Dermis microvascular lymphatic vessel endothelial cell (primary cell): ENCODE measurements around the gene SKP2. TPM values are rescaled to one million over a fixed set of nuclear protein-coding genes. Genes with fewer than 3 reads are reported as not detected.
"Not testable (repeated sequence)": the region's sequence is repeated elsewhere in the genome, so short reads cannot be mapped to it uniquely, and the experiment has no call there.

ENCODE experiments used
- DNase-seq, 2 donors: peaks; one replicate each; pipeline versions ENCODE4 v3.0.0 to v3.0.0-alpha.2; 2010; ENCODE audit warnings: low read depth in 2 of 2
- total RNA-seq: library from RNA; depleted of rRNA; stranded (reverse); fragments of >200 nt; gene quantifications from 2 replicates; pipeline ENCODE4 v1.2.1, GENCODE V29; 2014

The SKP2 gene
- total RNA-seq, 1 donor from 2014 or later: 22.5 TPM

DNA sequence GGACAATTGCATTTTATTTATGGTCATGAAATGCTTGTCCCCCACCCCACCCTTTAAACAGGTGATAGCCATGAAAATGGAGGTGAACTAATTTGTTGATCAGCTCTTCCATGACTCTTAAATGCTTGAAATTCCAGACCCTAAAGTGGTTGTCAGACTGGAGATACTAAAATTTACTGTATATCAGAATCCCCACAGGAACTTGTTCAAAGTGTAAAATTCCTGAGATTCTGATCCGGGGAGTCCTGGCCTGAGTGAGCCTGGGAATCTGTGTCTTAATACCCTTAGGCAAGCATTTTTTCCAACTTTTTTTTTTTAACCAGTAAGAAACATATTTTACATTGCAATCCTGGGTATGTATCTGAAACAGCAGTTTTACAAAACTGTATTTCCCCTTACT is 4.7 kb downstream of the SKP2 start:
- no peak for DNase-seq

DNA sequence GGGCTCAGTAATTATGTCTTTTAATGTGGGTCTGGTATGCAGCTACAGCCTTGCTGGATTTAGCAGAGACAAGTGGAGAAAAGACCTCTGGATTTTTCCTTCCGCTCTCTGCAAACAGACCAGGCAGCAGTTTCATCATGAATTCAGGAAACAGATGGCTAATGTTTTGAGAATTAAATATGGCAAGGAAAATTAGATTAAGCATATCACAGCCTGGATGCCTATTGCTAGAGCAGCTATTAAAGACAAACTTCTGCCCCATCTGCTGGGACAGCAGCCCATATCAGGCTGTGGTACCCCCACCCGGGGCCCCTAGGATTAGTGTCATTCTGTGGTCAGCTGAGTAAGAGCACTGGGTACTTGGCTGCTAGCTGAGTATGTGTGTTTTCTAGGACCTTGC is 6.2 kb downstream of the SKP2 start:
- peak in 1 of 2 donors; percentile 40 for DNase-seq

- no peak for DNase-seq
Observed at GRCh38 chr5:36160617-36161016, 8.7 kb downstream of the SKP2 start.

DNA sequence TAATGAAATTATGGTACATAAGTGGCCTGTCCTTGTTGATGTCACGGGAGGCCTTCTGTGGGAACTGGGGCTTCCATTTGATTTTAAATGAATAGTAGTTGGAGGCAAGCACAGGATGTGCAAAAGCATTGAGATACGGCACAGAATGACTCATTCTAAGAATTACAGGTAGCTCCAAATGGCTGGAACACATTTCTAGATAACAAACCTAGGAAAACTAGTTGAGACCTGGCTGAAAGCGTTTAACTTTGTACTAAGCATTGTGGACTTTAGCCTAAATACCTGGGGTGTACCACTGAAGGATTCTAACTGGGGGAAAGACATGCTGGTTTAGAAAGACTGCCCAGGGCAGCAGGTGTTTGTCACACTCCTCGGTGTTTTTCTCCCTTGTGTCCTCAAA is 9.4 kb downstream of the SKP2 start:
- DNase-seq: no peak

DNA sequence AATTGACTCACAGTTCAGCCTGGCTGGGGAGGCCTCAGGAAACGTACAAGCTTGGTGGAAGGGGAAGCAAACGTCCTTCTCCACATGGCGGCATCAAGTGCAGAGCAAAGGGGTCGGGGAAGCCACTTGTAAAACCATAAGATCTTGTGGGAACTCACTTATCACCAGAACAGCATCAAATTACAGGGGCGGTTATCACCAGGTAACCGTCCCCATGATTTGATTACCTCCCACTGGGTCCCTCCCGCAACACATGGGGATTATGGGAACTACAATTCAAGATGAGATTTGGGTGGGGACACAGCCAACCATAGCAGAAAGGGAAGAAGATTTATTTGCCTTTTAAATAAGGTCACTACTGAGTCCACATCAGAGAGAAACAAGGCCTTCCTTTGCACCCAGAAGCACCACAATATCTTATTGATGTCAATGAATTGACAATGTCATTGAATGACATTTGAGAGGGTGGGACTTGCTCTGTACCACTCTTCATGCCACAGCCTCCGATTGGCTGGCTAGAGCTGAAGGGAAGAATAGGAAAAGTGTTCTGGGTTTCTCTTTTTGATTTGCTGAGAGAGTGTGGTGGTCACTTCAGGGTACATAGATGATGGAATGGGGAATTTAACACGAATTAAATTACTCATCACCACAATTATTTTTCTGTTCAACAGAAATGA is 11.0 kb downstream of the SKP2 start:
- no peak for DNase-seq

DNA sequence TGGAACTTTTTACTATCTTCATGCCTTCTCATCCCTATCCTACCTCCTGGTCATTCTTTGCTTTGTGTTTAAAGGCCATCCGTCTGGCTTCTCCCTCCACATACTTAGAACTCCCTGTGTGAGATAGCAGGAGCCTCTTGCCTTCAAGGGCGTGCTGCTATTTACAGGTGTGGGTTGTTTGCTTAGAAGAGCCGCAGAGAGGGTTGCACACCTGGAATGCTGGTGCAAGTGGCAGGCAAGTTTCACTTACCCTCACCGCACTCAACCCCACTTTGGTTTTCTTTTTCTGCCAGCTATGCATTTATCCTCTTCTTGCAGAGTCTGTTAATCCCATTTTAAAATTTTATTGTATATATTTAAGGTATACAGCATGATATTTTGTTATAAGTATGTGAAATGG is 12.6 kb downstream of the SKP2 start:
- no peak for DNase-seq

GRCh38 chr5:36168737-36169136 is 16.8 kb downstream of the SKP2 start:
- DNase-seq: no peak

GRCh38 chr5:36170832-36171424 is 19.0 kb downstream of the SKP2 start:
- DNase-seq: no peak

- DNase-seq: no peak
Observed at GRCh38 chr5:36172599-36172998, 20.7 kb downstream of the SKP2 start.

DNA sequence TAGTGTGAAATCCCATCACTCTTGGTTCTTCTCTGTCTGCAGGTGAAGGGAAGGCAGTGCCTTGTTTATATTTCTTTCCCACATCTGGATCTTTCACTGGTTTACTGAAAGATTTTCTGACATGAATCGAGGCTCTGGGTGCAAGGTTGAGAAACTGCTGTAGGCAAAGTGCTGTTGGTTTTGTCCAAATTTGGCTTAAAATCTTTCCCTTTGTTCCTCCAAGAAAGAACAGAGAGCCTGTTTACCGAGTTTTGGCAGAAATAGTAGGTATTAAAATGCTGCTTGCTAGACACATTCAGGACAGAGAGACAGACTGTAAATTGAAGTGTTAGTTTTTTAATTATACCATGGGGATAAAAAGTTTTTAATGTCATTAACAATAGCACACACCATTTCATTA is 21.5 kb downstream of the SKP2 start:
- DNase-seq: no peak

DNA sequence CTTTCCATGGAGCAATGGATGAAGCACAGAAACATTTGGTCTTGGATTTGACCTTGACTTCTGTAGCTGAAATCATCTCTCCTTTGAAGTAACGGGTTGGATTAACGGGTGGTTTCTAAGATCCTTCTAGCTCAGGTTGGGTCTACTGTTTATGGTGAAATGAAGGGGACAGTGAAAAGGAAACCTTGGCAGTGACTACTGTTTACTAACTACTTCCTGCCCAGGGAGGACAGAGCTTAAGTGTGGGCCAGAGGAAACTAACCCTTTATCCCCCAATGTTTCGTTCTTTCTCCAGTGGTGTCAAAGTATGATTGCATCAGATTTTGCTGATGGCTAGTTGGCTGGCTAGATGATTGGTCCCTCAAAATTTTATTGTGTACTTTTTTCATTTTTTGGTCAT is 22.2 kb downstream of the SKP2 start:
- no peak for DNase-seq

DNA sequence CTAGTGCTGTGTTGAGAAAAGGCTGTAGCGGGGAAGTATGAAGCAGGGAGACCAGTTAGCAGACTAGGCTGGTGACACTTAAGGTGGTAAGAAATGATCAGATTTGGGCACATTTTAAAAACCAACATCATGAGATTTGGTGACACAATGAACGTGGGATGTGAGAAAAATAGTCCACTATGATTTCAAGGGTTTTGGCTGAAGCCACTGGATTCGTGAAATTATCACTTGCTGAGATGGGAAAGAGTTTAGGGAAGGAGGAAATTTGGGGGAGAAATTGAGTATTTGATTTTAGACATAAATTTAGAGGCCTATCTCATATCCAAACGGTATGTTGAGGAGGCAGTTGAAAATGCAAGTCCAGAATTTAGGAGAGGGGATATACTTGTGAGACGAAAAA is 23.1 kb downstream of the SKP2 start:
- DNase-seq: no peak

GRCh38 chr5:36177154-36177553 is 25.2 kb downstream of the SKP2 start:
- DNase-seq: no peak

DNA sequence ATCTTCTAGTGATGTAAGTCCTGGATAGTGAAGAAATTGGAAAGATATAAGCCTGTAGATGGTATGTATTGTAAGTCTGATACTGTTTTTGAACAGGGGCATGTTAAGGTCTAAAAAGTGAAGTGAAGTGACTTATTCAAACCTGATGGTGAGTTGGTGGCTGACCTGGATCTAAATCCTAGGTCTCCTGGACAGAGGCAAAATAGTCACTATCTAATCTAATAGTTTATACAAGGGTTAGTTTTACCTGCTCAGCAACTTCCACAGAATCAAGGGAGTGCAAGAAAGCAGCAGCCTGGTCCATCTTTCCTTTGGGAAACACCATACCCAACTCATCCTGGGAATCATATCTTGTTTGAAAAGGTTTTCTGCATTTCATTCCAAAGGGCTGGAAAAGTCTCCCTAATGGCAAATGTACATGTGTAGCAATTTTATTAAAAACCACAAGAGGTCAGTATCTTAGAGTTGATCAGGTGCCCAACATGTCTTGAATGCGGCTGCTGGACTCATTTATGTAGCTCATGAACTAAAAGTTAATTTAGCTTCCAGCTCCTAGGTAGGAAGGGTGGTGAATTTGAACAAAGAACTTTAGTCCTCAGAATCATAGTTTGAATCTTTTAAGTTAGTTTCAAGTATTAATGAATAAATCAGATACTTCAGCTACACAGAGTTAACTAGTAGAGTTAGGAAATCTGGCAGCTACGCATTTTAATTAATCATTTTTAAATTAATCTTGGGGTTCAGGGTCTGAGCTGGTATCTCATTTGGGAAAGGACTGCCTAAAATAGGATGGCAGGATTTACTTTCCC is 26.0 kb downstream of the SKP2 start:
- peak; percentile 33 to 63 for DNase-seq

- DNase-seq: no peak
Observed at GRCh38 chr5:36178524-36178890, 26.6 kb downstream of the SKP2 start.

- no peak for DNase-seq
Observed at GRCh38 chr5:36179950-36180349, 28.0 kb downstream of the SKP2 start.

- DNase-seq: no peak
Observed at GRCh38 chr5:36180556-36181350, 28.8 kb downstream of the SKP2 start.

GRCh38 chr5:36181774-36182173 is 29.9 kb downstream of the SKP2 start:
- DNase-seq: no peak

GRCh38 chr5:36184408-36184807 is 32.5 kb downstream of the SKP2 start:
- not testable (repeated sequence) for DNase-seq

DNA sequence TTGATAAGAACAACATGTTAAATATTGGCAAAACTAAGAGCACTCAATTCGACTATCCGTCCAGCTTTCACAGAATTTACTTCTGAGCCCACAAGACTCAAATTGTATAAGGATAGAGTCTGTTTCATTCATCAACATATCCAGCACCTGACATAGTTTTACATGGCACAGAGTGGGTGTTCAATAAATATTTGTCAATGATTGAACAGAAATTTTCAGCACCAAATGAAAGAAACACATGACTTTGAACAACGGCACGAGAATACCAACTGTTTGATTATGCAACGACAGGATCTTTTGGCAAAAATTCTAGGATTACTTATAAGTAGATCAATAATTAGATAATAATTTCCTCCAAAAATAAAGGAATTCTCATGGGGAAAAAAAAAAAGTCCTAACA is 41.8 kb downstream of the SKP2 start:
- DNase-seq: no peak

GRCh38 chr5:36198281-36198680 is 46.4 kb downstream of the SKP2 start:
- DNase-seq: no peak

- not testable (repeated sequence) for DNase-seq
Observed at GRCh38 chr5:36198783-36199182, 46.9 kb downstream of the SKP2 start.
